OCI-LY1 (cell line): ENCODE results near the gene HSFX3.

Experiments
- H2AFZ ChIP-seq: fragments of 200-600 bp; sonication (generic), shearing (Covaris generic); 2 replicates; pipeline ENCODE4 v1.6.0; 2014; ENCODE audit warnings: antibody characterized with exemption, mild to moderate bottlenecking, low read length
- H3F3A ChIP-seq: fragments of 200-600 bp; sonication (generic), shearing (Covaris generic); 2 replicates; pipeline ENCODE4 v1.6.0; 2014; ENCODE audit warnings: mild to moderate bottlenecking, antibody characterized with exemption, low read length, moderate library complexity; ENCODE audit not compliant: insufficient read depth
- H3K27ac ChIP-seq: fragments of 200-600 bp; sonication (generic); 2 replicates; pipeline ENCODE4 v1.5.1; 2014; ENCODE audit warnings: low read length, mixed run types, mild to moderate bottlenecking, low read depth; ENCODE audit not compliant: poor library complexity, severe bottlenecking
- H3K27me3 ChIP-seq: fragments of 200-600 bp; sonication (generic); 2 replicates; pipeline ENCODE4 v1.6.0; 2014; ENCODE audit warnings: antibody characterized with exemption, mild to moderate bottlenecking, low read length, moderate library complexity; ENCODE audit not compliant: insufficient read depth
- H3K36me3 ChIP-seq: fragments of 200-600 bp; sonication (generic); 2 replicates; pipeline ENCODE4 v1.6.1; 2014; ENCODE audit warnings: mild to moderate bottlenecking, antibody characterized with exemption, low read length, moderate library complexity, mixed read lengths; ENCODE audit not compliant: insufficient read depth
- H3K4me1 ChIP-seq: fragments of 200-600 bp; sonication (generic); 2 replicates; pipeline ENCODE4 v1.5.1; 2014; ENCODE audit warnings: mild to moderate bottlenecking, low read length, moderate library complexity; ENCODE audit not compliant: insufficient read depth, severe bottlenecking
- H3K4me2 ChIP-seq: fragments of 200-600 bp; sonication (generic), shearing (Covaris generic); 2 replicates; pipeline ENCODE4 v1.6.1; 2014; ENCODE audit warnings: low read length
- H3K4me3 ChIP-seq: fragments of 200-600 bp; sonication (generic); 2 replicates; pipeline ENCODE4 v1.5.1; 2014; ENCODE audit warnings: low read length, low read depth, mild to moderate bottlenecking, mixed read lengths; ENCODE audit not compliant: poor library complexity, severe bottlenecking
- H3K79me2 ChIP-seq: fragments of 200-600 bp; shearing (Covaris generic); 2 replicates; pipeline ENCODE4 v1.6.1; 2016; ENCODE audit warnings: mixed run types, low read length, mixed read lengths; ENCODE audit not compliant: insufficient read depth
- H3K9ac ChIP-seq: fragments of 200-600 bp; sonication (generic), shearing (Covaris generic); 2 replicates; pipeline ENCODE4 v1.6.1; 2014; ENCODE audit warnings: mild to moderate bottlenecking, low read length, mixed read lengths
- H3K9me2 ChIP-seq: fragments of 200-600 bp; sonication (generic), shearing (Covaris generic); 2 replicates; pipeline ENCODE4 v1.6.1; 2014; ENCODE audit warnings: low read depth, mild to moderate bottlenecking, low read length, mixed read lengths
- H3K9me3 ChIP-seq: fragments of 200-600 bp; shearing (Covaris generic); 2 replicates; pipeline ENCODE4 v1.6.1; 2014; ENCODE audit warnings: low read length, mixed read lengths
- H4K20me1 ChIP-seq: fragments of 200-600 bp; sonication (generic), shearing (Covaris generic); 2 replicates; pipeline ENCODE4 v1.6.0; 2016; ENCODE audit warnings: mild to moderate bottlenecking, low read length; ENCODE audit not compliant: insufficient read depth
- EZH2 ChIP-seq: fragments of 200-600 bp; sonication (generic), shearing (Covaris generic); IDR thresholded peaks from 2 replicates; pipeline ENCODE4 v1.8.0; 2017; ENCODE audit warnings: borderline replicate concordance, mixed run types, mild to moderate bottlenecking, antibody characterized with exemption, low read length, moderate library complexity, mixed read lengths
- TF ChIP-seq, protein P1 (sequence below): fragments of 200-600 bp; sonication (generic), shearing (Covaris generic); IDR thresholded peaks from 2 replicates; pipeline ENCODE4 v1.5.1; 2017; ENCODE audit warnings: mild to moderate bottlenecking, antibody characterized with exemption, low read length, moderate library complexity, mixed read lengths

HSFX3 gene

DNA sequence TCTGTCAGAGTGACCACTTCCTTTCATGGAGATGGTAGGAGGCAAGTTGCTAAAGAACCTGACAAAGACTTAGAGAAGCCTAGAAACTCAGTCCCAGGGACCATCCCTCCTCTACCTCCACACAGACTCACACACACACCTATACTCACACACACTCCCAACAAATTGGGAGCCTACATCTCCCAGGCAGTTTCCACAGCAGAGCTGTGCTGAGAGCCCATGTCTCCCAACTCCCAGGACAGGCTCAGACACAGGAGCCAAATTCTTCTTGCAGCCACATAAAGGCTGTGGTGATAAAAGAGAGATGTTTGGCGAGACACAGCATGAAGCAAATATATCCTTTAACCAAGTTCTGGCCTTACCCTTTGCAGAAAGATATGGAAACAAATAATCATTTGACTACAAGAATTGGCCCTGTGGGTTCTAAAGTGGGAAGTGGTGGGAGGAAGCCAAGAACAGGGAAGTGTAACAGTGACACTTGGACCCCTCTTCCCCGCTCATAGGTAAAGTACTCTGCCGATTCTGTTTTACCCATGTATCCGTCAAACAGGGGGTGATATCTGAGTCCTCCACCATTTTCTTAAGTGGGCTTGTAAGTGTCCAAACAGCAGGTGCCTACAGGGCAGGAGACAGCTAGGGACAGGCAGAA is 33.6 kb downstream of the HSFX3 start:
- Histone ChIP-seq H3K9me3 (no peaks in the 10 kb centered on the region), H3K27me3 (no peaks in the 10 kb centered on the region), H3K4me3 (no peak overlapping the region), H3K4me1 (peaks cover 5% of the 10 kb centered on the region), H3K4me2 (no peak overlapping the region), H3K9ac (no peak overlapping the region), H3K27ac (no peak overlapping the region), H3K9me2 (no peaks in the 10 kb centered on the region), H3K79me2 (no peaks in the 10 kb centered on the region), H3F3A (no peaks in the 10 kb centered on the region), H4K20me1 (no peaks in the 10 kb centered on the region), H3K36me3 (no peaks in the 10 kb centered on the region), H2AFZ (no peak overlapping the region)
- TF ChIP-seq, protein P1, sequence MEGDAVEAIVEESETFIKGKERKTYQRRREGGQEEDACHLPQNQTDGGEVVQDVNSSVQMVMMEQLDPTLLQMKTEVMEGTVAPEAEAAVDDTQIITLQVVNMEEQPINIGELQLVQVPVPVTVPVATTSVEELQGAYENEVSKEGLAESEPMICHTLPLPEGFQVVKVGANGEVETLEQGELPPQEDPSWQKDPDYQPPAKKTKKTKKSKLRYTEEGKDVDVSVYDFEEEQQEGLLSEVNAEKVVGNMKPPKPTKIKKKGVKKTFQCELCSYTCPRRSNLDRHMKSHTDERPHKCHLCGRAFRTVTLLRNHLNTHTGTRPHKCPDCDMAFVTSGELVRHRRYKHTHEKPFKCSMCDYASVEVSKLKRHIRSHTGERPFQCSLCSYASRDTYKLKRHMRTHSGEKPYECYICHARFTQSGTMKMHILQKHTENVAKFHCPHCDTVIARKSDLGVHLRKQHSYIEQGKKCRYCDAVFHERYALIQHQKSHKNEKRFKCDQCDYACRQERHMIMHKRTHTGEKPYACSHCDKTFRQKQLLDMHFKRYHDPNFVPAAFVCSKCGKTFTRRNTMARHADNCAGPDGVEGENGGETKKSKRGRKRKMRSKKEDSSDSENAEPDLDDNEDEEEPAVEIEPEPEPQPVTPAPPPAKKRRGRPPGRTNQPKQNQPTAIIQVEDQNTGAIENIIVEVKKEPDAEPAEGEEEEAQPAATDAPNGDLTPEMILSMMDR: no peak
- no peak for TF ChIP-seq EZH2

DNA sequence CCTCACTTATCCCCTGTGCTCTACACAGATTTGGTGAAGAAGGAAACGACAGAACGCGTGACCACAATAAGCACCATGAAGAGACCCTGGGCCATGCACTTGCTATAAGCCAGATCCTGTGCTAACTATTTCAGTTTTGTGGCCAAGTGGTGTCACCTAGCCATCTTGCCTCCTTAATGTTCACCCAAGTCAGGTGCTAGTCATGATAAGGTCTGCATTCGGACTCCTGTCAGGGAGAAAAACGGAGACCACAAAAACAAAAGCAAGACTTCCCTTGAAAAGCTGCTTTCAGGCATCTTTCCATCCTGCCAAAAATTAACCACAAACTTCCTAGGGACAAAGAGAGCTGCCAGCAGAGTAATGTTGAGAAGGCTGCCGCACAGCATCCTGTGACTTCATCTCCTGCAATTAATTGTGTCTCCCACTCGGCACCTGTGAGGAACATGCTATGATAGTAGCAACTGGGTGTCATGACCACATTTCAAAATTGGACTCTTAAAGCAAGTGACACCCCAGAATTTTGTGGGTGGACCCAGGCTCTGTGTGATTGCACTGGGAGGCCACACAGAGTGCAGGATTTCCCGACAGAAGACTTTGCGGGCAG is 35.8 kb downstream of the HSFX3 start:
- H4K20me1 ChIP-seq: no peaks in the 10 kb centered on the region
- H3K4me1 ChIP-seq: peaks cover 5% of the 10 kb centered on the region
- H3F3A ChIP-seq: no peaks in the 10 kb centered on the region
- TF ChIP-seq, protein P1: no peak
- no peak for TF ChIP-seq EZH2
- H3K4me2 ChIP-seq: no peak overlapping the region
- H3K79me2 ChIP-seq: no peaks in the 10 kb centered on the region
- no peak overlapping the region for H3K9ac ChIP-seq
- H2AFZ ChIP-seq: no peak overlapping the region
- no peaks in the 10 kb centered on the region for H3K9me2 ChIP-seq
- no peak overlapping the region for H3K27ac ChIP-seq
- H3K27me3 ChIP-seq: no peaks in the 10 kb centered on the region
- H3K9me3 ChIP-seq: no peaks in the 10 kb centered on the region
- no peak overlapping the region for H3K4me3 ChIP-seq
- no peaks in the 10 kb centered on the region for H3K36me3 ChIP-seq

DNA sequence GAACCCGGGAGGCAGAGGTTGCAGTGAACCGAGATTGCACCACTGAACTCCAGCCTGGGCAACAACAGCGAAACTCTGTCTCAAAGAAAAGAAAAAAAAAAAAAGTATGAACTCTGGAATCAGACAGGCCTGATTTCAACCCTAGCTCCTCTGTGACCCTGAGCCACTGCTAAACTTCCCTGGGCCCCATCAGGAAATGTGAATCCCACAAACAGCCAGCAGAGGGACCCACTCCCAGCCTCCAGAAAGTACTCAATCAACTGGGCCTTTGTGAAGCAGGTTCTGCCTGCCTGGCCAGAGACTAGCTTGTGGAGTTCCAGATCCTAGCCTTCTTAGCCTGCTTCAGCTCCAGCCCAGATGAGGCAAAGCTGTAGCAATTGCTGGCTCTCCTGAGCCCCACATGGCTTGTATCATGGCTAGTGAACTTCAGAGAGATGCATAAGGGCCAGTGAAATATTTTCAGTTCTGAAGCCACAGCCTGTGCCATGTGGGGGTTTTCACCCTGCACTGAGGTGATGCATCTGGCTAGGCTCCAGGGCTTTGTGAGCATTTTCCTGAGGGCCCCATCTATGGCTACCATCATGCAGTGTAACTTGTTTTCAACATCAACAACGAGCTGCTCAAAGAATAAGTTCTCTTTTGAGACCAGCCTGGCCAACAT is 37.4 kb downstream of the HSFX3 start:
- H3K4me1 ChIP-seq: peaks cover 5% of the 10 kb centered on the region

More for the DNA sequence above, 37.4 kb downstream of the HSFX3 start:
- Histone ChIP-seq H3K27me3 (no peaks in the 10 kb centered on the region), H3K9me3 (no peaks in the 10 kb centered on the region), H2AFZ (no peak overlapping the region), H3F3A (no peaks in the 10 kb centered on the region), H3K27ac (no peak overlapping the region), H4K20me1 (no peaks in the 10 kb centered on the region), H3K4me3 (no peak overlapping the region), H3K36me3 (no peaks in the 10 kb centered on the region), H3K9me2 (no peaks in the 10 kb centered on the region), H3K9ac (no peak overlapping the region), H3K79me2 (no peaks in the 10 kb centered on the region), H3K4me2 (no peak overlapping the region)
- TF ChIP-seq, protein P1: peak; percentile 50
- TF ChIP-seq EZH2: no peak
